A673 (cell line): ENCODE measurements around the gene FNDC3B. TPM values are rescaled to one million over a fixed set of nuclear protein-coding genes. Genes with fewer than 3 reads are reported as not detected.

Source experiments
- BruUV-seq: library from RNA; stranded (reverse); fragments of 400-500 nt; replicated peaks from 2 replicates; lab custom pipeline; 2021; lab: Mats Ljungman, UMichigan
- CTCF ChIA-PET: fragments of 300-600 bp; sonication (Branson Sonifier 250); formaldehyde crosslinking; loops from one replicate; lab custom pipeline; 2022; ENCODE audit warnings: antibody characterized with exemption; lab: Charles Lee
- POLR2A ChIA-PET: fragments of 300-600 bp; sonication (Branson Sonifier 250); formaldehyde crosslinking; loops from one replicate; lab custom pipeline; 2022; ENCODE audit warnings: antibody characterized with exemption; ENCODE audit not compliant: low non-redundant PET; lab: Charles Lee
- DNase-seq: peaks from one replicate; pipeline ENCODE4 v3.0.0-alpha.2; 2015; ENCODE audit warnings: low spot score
- H3K27ac ChIP-seq: fragments of 200-600 bp; sonication (generic); 2 replicates; pipeline ENCODE4 v1.5.1; 2016; ENCODE audit warnings: mixed run types, low read depth, mild to moderate bottlenecking, mixed read lengths, antibody characterized with exemption, low read length; ENCODE audit not compliant: poor library complexity, severe bottlenecking
- H3K27me3 ChIP-seq: fragments of 200-600 bp; sonication (generic); replicated peaks from 2 replicates; pipeline ENCODE4 v1.6.1; 2017; ENCODE audit warnings: mixed run types, low read depth, mild to moderate bottlenecking, mixed read lengths, antibody characterized with exemption, low read length; ENCODE audit not compliant: insufficient read depth, poor library complexity
- H3K36me3 ChIP-seq: fragments of 200-600 bp; sonication (generic); 2 replicates; pipeline ENCODE4 v1.6.1; 2016; ENCODE audit warnings: mixed run types, mild to moderate bottlenecking, mixed read lengths, antibody characterized with exemption, low read length; ENCODE audit not compliant: insufficient read depth, poor library complexity, severe bottlenecking
- H3K4me1 ChIP-seq: fragments of 200-600 bp; sonication (generic); 2 replicates; pipeline ENCODE4 v1.6.1; 2017; ENCODE audit warnings: mixed run types, mild to moderate bottlenecking, mixed read lengths, antibody characterized with exemption, low read length; ENCODE audit not compliant: insufficient read depth, poor library complexity, severe bottlenecking
- H3K4me3 ChIP-seq: fragments of 200-600 bp; sonication (generic); 2 replicates; pipeline ENCODE4 v1.5.1; 2016; ENCODE audit warnings: low read depth, mixed run types, mild to moderate bottlenecking, mixed read lengths, low read length; ENCODE audit not compliant: poor library complexity, severe bottlenecking
- H3K9me3 ChIP-seq: fragments of 200-600 bp; sonication (generic); 2 replicates; pipeline ENCODE4 v1.6.1; 2016; ENCODE audit warnings: mixed run types, low read depth, mild to moderate bottlenecking, mixed read lengths, antibody characterized with exemption, low read length; ENCODE audit not compliant: poor library complexity, severe bottlenecking
- CTCF ChIP-seq: fragments of 300-800, 200-600 bp; sonication (generic); conservative IDR thresholded peaks from 2 replicates; pipeline ENCODE4 v1.5.1; 2017; ENCODE audit warnings: low read depth, mild to moderate bottlenecking, antibody characterized with exemption, low read length, moderate library complexity, mixed read lengths
- EZH2 ChIP-seq: fragments of 200-600 bp; sonication (generic); IDR thresholded peaks from 2 replicates; pipeline ENCODE4 v1.6.1; 2017; ENCODE audit warnings: borderline replicate concordance, low read depth, mild to moderate bottlenecking, mixed read lengths, antibody characterized with exemption, low read length; ENCODE audit not compliant: poor library complexity, severe bottlenecking
- intact Hi-C: fragments of 100-400 bp; cut with micrococcal nuclease; formaldehyde crosslinking; loops from one replicate; pipeline ENCODE4 v1.10.0; 2022; ENCODE audit not compliant: unreplicated experiment
- total RNA-seq: library from RNA; stranded (reverse); gene quantifications from 2 replicates; pipeline ENCODE4 v1.2.3, GENCODE V29; 2021

FNDC3B gene
- total RNA-seq, 1 experiment from 2014 or later = 50.8 TPM

- TF ChIP-seq CTCF (no peak), EZH2 (no peak)
- no peak for DNase-seq
- no peaks in the 10 kb centered on the region for H3K36me3 ChIP-seq
- H3K27me3 ChIP-seq = no peaks in the 10 kb centered on the region
- no peak overlapping the region for H3K4me3 ChIP-seq
- no peaks in the 10 kb centered on the region for H3K9me3 ChIP-seq
- ChIA-PET POLR2A (no interaction called here), CTCF (no interaction called here)
- H3K27ac ChIP-seq = no peak overlapping the region
- BruUV-seq = no TSS peak
- peaks cover 24% of the 10 kb centered on the region for H3K4me1 ChIP-seq
- intact Hi-C loops = no loop called here
These were observed 107.0 kb downstream of the FNDC3B start for GRCh38 chr3:172146349-172146748.

- Histone ChIP-seq H3K27me3 (no peaks in the 10 kb centered on the region), H3K4me1 (peaks cover 15% of the 10 kb centered on the region), H3K27ac (no peak overlapping the region), H3K4me3 (no peak overlapping the region), H3K9me3 (no peaks in the 10 kb centered on the region), H3K36me3 (no peaks in the 10 kb centered on the region)
- no peak for TF ChIP-seq EZH2
- no peak for TF ChIP-seq CTCF
- no TSS peak for BruUV-seq
- DNase-seq = no peak
- CTCF ChIA-PET = no interaction called here
- POLR2A ChIA-PET = no interaction called here
- intact Hi-C loops = no loop called here
These were observed 107.9 kb downstream of the FNDC3B start for GRCh38 chr3:172147113-172147818.

GRCh38 chr3:172148241-172148640 is 108.9 kb downstream of the FNDC3B start:
- H3K27me3 ChIP-seq = no peaks in the 10 kb centered on the region
- ChIA-PET CTCF (no interaction called here), POLR2A (no interaction called here)
- H3K4me1 ChIP-seq = peaks cover 16% of the 10 kb centered on the region
- no peaks in the 10 kb centered on the region for H3K36me3 ChIP-seq
- no peak for DNase-seq
- H3K9me3 ChIP-seq = no peaks in the 10 kb centered on the region
- H3K27ac ChIP-seq = no peak overlapping the region
- no peak for TF ChIP-seq CTCF
- no peak for TF ChIP-seq EZH2
- no peak overlapping the region for H3K4me3 ChIP-seq
- intact Hi-C loops = no loop called here
- BruUV-seq = no TSS peak
